NOMO-1 treated with dmso at 0.1 percent for 144 hours (cell line): Measurements from ENCODE around the gene ARF3.
"Not testable (repeated sequence)": the region's sequence is repeated elsewhere in the genome, so short reads cannot be mapped to it uniquely, and the experiment has no call there.

Experiments
- DNase-seq: peaks from one replicate; lab custom pipeline; 2025; ENCODE audit not compliant: unreplicated experiment; lab: John Stamatoyannopoulos, UW

Gene ARF3

DNA sequence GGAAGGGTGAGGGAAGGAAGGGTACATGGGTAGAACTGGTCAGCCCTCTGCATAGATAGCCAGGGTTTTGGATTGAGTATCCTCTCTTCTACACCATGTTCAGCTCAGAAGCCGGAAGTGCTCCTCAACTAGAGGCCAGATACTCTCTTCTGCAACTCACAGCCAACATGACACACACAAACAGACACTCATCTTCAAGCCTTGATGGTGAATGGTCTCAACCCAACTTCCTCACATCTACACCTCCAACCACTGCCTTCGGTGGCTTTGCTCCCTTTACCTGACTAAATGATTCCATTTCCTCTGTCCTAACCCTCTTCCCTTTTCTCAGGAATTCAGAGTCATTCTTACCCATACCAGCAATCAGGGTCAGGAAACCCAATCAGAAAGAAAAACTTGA lies 24.4 kb downstream of the ARF3 start:
- DNase-seq: no peak

DNA sequence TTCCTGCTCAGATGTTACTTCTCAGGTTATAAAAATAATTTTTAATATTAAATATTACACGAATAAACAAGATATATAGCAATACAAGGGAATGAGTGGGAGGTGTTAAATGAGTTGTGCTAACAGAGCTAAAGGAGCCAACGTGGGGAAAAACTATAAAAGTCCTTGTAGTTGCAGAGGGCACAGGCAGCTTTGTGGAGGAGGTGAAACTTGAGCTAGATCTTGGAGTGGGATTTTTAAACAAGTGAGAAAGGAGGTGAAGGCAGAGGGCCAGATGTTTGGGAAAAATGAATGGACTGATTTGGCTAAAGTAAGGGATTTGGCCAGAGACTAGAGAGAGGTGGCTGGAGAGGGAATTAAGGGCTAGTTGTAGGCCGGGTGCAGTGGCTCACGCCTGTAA lies 26.8 kb downstream of the ARF3 start:
- DNase-seq: no peak

DNA sequence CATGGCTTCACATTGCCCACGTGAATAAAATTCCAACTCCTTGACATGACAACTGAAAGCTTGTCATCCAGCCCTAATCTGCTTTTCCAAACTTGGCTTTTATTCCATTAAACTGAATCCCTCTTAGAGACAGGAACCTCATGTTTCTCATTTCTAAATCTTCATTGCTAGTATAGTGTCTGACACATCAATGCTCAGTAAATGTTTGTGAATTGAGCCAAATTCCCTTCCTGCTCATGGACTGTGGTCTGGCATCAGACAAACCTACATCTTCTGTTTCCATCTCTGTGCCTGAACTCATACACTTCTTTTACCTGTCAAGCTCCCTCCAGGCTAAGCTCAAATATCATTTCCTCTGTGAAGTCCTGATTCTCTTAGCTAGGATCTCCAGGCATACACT lies 27.7 kb downstream of the ARF3 start:
- DNase-seq: no peak

DNA sequence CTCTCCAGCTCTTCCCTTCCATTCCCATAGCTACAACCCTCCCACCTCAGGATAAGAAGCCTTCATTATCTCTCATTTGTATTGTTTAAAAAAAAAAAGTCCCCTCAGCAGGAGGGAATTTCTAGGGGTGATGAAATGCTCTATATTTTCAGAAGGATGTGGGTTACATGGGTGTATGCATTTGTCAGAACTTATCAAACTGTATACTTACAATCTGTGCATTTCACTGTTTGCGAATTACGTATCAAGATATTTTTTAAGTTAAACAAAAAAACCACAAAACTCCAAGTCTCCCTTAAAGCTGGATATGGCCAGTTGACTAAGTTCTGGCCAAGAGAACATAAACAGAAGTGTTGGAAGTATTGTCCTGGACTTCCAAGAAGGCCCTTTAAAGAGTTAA lies 30.0 kb downstream of the ARF3 start:
- DNase-seq: no peak

DNA sequence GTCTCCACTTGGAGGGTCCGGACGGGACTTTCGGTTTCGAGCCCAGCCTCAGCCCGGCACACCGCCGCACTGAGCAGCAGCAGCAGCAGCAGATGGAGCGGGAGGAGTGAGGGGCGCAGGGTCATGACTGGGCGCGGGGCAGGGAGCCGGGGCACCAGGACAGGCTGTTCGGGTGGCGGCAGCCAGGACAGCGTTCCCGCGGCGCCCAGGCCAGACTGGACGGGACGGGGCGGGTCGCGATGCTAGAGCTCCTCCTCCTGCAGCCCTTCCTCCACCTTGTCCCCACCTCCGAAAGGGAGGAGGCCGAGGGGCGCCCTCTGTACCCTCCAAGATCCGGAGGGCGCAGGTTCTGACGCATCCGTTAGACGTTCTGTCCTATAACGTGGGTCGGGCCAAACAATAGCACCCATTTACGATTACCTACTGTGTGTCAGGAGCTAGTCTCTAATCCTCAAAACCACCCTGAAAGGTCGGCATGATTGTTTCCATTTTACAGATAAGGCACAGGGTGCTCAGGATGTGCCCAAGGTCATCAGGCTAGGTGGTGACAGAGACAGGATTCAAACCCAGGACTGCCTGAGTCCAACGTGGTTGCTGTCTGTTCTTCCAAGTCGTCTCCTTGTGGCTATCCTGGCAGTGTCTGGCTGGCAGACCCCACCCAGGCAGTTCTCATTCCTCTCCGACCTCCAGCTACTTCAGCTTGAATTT lies 31.8 kb downstream of the ARF3 start, which contains the start of gene FKBP11:
TSS of gene FKBP11 (minus strand) at position 189 of the 708 bp plus-strand sequence. CDS start at position 125, 64 bp downstream.
- DNase-seq: no peak

DNA sequence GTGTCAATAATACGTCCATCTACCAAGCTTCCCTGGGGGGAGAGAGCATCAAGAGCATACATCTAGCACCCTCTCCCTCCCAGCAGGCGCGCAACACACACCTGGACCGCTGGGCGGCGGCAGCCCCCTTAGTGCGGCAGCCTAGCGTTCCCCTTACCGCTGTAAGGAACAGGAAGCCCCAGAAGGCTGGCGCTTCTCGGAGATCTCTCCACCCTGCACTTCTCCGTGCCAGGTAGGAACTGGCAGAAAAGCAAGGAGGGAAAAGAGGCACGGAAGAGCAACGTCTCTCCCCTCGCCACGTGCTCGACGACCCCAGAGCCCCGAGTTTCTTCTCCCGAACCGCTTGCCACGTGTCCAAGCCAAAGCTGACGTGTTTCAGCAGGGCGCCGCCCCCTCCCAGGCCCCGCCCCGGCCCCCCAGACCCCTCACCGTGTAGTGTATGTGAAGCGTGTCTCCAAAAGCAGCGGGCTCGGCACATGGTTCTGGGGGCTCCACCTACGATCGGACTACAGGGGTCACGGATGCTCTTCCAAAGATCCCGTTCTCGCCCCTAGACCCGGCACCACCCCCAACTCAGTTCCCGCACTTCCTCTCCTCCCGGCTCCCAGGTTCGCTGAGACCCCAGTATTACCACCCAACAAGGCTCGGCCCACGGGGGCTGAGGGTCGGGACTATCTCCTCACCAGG lies 32.5 kb downstream of the ARF3 start:
- no peak for DNase-seq

DNA sequence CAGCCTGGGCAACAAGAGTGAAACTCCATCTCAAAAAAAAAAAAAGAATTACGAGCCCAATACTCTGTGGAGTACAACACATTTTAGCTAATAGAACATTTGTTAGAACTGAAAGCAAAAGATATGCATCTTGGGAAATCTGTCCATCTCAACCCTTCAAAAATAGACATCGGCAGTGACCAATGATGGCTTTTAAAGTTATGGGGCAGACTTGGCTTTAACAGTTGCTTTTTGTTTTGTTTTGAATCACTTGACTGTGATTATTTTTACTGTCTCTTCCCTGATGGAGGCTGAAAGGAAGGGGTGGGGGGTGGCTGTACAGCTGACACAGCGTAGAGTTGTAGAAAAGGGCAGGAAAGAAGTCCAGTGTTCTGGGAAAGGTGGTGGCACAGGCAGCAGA lies 34.2 kb downstream of the ARF3 start:
- DNase-seq: no peak

DNA sequence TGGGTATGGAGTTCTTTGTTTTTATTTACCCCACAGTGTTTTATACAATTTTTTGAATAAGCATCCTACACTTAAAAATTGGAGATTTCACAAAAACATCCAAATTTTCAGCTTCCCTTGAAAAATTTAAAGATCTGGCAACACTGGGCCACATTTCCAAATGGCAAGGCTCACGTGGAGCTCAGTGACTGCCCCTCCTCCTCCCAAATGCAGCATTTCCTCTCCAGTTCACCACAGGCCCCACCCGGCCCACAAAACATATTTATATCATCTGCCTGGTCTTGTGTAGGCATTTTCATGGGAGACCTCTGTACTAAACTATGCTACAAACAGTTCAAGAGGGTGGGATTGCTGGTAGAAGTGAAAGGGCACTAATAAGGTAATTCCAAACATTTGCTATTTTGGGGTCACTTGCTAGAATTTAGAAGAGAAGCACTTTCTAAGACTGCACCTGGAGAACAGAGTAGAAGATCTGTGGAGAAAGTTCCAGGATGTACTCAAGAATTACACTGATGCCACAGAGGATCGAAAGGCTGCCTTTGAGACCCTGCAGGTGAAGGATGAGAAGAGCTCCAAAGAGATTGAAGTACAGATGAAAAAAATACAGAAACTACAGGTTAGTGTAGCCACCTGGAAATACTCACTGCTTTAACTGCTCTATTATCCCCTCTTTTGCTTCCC lies 39.3 kb downstream of the ARF3 start:
- DNase-seq: peak; percentile 35

DNA sequence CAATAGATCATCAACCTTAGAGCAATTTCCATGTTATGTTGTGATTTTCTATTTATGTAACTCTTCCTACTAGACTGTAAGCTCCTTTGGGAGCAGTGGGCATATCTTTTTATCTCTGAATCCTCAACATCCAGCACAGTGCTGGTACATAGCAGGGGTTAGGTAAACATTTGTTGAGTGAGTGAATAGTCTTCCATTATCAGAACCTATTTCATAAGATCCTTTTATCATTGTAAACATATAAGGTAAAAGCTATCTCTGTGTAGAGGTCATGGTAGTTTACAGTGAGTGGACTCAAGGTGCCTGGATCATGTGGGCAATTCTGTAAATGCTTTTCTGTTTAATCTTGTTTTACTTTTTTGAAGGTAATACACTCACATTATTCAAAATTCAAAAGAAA lies 47.1 kb downstream of the ARF3 start:
- no peak for DNase-seq

DNA sequence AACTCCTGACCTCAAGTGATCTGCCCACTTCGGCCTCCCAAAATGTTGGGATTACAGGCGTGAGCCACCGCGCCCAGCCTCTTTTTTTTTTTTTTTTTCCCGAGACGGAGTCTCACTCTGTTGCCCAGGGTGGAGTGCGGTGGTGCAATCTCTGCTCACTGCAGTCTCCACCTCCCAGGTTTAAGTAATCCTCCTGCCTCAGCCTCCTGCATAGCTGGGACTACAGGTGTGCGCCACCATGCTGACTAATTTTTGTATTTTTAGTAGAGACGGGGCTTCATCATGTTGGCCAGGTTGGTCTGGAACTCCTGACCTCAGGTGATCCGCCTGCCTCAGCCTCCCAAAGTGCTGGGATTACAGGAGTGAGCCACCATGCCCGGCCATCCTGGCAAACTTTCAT lies 47.6 kb downstream of the ARF3 start:
- not testable (repeated sequence) for DNase-seq

DNA sequence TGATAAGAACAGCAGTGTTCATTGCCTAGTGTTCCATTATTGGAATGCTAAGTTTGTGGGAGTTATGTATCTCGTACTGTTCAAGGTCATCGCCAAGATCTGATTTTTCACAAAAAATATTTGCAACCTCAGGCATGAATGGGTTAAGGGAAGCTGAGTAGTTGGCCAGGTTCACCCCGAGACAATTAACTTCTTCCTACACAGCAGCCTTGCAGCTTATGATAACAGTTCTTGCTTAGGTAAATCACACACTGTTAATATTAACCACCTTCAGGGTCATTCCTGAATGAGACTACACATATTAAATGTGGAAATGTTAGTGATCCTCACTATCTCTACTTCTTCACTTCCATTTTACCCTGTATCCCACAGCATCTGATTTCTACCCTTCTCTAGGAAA lies 50.0 kb downstream of the ARF3 start:
- DNase-seq: no peak

DNA sequence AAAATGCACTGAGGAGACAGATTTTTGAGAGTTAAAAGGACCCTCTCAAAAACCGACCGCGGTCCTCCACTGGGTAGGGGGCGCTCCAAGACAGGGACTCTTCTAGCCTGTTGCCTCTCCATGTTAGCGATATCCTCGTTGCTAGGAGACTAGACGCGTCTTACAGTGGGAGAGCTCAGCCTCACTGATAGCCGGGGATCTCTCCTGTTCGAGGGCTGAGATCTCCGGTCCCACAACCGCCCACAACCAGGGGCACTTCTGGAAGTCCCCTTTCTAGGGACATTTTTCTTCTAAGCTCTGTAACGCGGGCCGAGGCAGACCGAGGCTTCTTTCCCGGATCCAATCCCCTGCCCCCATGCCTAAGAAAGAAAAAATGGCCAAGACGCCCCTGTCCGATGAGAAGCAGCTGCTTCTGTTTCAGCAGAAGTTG lies 53.3 kb downstream of the ARF3 start:
- DNase-seq: peak; percentile 78

DNA sequence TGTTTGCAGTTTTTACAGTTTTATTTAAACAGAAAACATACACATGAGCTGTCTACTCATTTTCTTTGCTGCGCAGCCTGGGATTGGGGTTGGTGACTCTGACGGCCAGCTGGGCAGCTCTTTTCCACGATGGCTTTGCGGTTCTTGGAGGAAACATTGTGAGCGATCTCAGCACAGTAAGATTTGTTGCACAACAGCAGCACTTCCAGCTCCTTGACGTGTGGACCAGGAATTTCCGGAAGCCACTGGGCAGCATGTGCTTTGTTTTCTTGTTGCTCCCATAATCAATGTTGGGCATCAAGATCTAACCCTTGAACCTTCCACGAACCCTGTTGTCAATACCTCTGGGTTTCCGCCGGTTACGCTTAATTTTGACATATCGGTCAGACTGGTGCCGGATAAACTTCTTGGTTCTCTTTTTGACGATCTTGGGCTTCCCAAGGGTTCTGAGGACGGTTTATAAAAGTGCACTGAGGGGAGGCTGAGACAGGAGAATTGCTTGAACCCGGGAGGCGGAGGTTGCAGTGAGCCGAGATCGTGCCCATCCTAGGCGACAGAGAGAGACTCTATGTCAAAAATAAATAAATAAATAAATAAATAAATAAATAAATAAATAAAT lies 53.8 kb downstream of the ARF3 start:
- DNase-seq: no peak

DNA sequence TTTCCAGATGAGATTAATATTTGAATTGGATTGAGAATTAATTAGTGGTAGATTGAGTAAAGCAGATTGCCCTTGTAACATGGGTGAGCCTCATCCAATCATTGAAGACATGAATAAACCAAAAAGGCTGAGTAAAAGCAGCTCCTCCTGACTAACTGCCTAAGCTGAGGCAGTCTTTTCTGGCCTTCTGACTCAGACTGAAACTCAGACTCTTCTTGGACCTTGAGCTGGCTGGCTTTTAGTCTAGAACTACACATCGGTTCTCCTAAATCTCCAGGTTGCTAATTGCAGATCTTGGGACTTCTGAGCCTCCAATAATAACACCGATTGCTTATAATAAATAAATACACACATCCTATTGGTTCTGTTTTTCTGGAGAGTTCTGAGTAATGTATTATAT lies 56.0 kb downstream of the ARF3 start:
- DNase-seq: no peak

DNA sequence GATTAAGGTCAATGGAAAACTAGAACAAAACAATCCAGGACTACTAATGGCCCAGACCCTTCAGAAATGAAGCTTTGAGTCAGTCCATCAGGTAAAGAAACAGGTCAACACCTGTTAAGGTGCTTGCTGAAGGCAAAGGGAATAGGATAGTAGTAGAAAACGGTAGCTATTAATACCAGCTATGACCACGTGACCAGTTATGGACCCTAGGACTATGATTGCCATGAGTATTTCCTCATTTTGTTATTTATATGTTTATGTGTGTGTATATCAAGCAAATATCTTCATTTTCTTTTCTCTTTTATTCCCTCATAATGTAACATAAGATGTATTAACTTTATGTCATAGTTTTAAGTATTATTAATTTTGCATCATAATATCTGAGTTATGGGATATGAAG lies 57.6 kb downstream of the ARF3 start:
- no peak for DNase-seq

DNA sequence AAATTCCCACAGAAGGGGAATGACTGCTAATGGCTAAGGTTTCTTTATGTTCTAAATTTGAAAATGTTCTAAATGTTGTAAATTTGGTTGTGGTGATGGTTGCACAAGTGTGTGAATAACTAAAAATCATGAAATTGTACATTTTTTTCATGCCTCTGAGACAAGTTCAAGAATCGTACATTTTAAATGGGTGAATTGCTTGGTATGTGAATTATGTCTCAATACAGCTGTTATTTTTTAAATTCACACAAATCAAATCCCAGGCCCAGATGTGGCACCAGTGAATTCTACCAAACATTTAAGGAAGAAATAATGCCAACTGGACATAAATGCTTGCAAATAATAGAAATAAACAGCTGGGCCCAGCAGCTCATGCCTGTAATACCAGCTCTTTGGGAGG lies 63.0 kb downstream of the ARF3 start:
- no peak for DNase-seq

DNA sequence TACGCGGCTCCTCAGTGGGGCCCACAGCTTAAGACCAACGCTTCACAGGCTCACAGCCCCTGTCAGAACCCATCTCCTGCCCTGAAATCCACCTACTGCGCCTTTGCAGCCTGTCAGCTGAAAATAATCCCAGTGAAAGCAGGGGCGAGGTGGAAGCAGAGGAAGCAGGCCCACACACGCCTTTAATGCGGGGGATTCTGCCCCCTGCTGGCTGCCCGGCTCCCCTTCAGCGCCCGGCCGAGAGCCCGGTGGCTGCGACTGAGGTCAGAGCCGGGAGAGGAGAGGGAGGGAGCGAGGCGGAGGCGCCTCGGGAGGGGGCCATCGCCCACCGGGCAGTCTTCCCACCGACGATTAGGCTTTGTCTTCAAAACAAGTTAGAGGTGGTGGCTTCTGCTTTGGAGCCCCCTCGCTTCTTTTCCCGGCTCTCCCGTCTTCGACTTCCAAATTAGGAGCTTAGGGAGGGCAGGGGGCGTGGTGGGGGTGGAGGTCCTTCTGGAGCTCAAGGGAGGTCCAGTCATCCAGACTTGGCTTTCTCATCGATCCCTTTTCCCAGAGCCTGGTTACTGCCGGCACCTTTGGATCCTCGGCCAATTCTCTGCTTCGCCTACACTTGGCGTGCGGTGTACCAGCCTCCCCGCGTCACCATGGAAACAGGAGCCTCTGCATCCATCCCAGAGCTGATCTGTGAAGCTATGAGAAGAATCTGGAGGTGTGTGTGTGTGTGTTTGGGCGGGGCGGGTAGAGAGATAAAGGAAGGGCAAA lies 66.4 kb downstream of the ARF3 start:
- DNase-seq: peak; percentile 38

DNA sequence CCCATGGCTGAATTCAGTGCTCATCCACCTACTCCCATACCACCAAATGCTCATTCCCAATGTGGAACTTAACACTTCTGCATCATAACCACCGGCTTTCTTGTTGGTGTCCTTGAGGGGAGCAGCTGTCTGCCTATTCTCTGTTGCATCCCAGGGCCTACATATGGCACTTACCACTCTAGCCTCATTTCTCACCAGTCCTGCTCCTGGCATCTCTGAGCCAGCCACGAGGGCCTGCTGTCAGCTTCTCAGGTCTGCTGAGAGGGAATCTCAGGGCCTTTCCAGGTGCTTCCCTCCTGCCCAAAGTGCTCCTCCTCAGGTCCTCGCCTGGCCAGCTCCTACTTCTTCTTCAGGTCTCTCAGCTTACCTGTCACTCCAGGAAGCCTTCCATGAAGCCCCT lies 67.6 kb downstream of the ARF3 start:
- DNase-seq: no peak
